HepG2 (cell line): ENCODE measurements around the gene ZCCHC7. TPM values are rescaled to one million over a fixed set of nuclear protein-coding genes. Genes with fewer than 3 reads are reported as not detected.

Experiments
- AKAP8 ChIP-seq: sonication (generic); formaldehyde crosslinking; IDR thresholded peaks from 2 replicates; pipeline ENCODE4 v1.5.1; 2020; ENCODE audit warnings: mild to moderate bottlenecking, missing genetic modification reagents
- ARHGAP35 ChIP-seq: sonication (generic); formaldehyde crosslinking; IDR thresholded peaks from 2 replicates; pipeline ENCODE4 v1.9.0; 2022; ENCODE audit warnings: mild to moderate bottlenecking, inconsistent platforms, moderate library complexity, missing genetic modification reagents, borderline replicate concordance
- ARID2 ChIP-seq: sonication (generic); formaldehyde crosslinking; IDR thresholded peaks from 2 replicates; pipeline ENCODE4 v1.8.1; 2022; ENCODE audit warnings: mild to moderate bottlenecking, missing genetic modification reagents, borderline replicate concordance
- ARNT ChIP-seq: fragments of 450-650 bp; IDR thresholded peaks from 2 replicates; pipeline ENCODE4 v1.6.1; 2017
- BRCA1 ChIP-seq: sonication (generic); formaldehyde crosslinking; IDR thresholded peaks from 2 replicates; pipeline ENCODE4 v1.4.0; 2020; ENCODE audit warnings: missing genetic modification reagents
- RBFOX2 ChIP-seq: fragments of 200-400 bp; formaldehyde crosslinking; IDR thresholded peaks from 2 replicates; pipeline ENCODE4 v1.6.1; 2017; ENCODE audit warnings: low read depth, mild to moderate bottlenecking, low read length
- SALL1 ChIP-seq: sonication (generic); formaldehyde crosslinking; IDR thresholded peaks from 2 replicates; pipeline ENCODE4 v1.8.0; 2022; ENCODE audit warnings: mild to moderate bottlenecking, missing genetic modification reagents
- TOE1 ChIP-seq: sonication (generic); formaldehyde crosslinking; IDR thresholded peaks from 2 replicates; pipeline ENCODE4 v1.4.0; 2020; ENCODE audit warnings: mild to moderate bottlenecking, missing genetic modification reagents
- ZNF672 ChIP-seq: sonication (generic); formaldehyde crosslinking; IDR thresholded peaks from 2 replicates; pipeline ENCODE4 v1.8.1; 2022; ENCODE audit warnings: missing genetic modification reagents
- polyA plus RNA-seq, 8 experiments: library from polyadenylated mRNA; depleted of rRNA in 3 of 8; stranded (reverse) in 7 of 8; unstranded in 1 of 8; fragments of >200 nt; fragmentation: Illumina TruSeq in 4 of 8; extraction: Trizol in 4 of 8; gene quantifications; 2 replicates each; pipeline versions ENCODE4 v1.2.1 to v1.2.3, GENCODE V29; 2011 to 2016; ENCODE audit warnings: low read depth in 4 of 8, missing spikeins in 1 of 8, mixed read lengths in 1 of 8; ENCODE audit not compliant: insufficient read depth in 1 of 8
- total RNA-seq, 5 experiments: library from RNA; depleted of rRNA; stranded (reverse); fragments of >200 nt; fragmentation: Illumina TruSeq; extraction: Trizol; gene quantifications; 2 replicates each; pipeline ENCODE4 v1.2.3, GENCODE V29; 2016; ENCODE audit warnings: low read depth in 1 of 5
- TF ChIP-seq, protein P1 (sequence below): sonication (generic); formaldehyde crosslinking; IDR thresholded peaks from 2 replicates; pipeline ENCODE4 v1.4.0; 2020; ENCODE audit warnings: mild to moderate bottlenecking, missing genetic modification reagents
- TF ChIP-seq, protein P2 (sequence below): sonication (generic); formaldehyde crosslinking; IDR thresholded peaks from 2 replicates; pipeline ENCODE4 v1.9.0; 2021; ENCODE audit warnings: missing genetic modification reagents, borderline replicate concordance
- TF ChIP-seq, protein P3 (sequence below), 2 experiments: sonication (generic) in 1 of 2; formaldehyde crosslinking in 1 of 2; IDR thresholded peaks; 2 replicates each; pipeline versions ENCODE4 v1.6.1 to v1.9.0; 2014 to 2022; ENCODE audit warnings: antibody characterized with exemption in 1 of 2, borderline replicate concordance in 1 of 2, inconsistent platforms in 1 of 2, low read depth in 1 of 2, missing genetic modification reagents in 1 of 2
- TF ChIP-seq, protein P4 (sequence below): IDR thresholded peaks from 2 replicates; pipeline ENCODE4 v1.6.1; 2016; ENCODE audit warnings: missing biosample characterization, missing genetic modification reagents, low read depth
- TF ChIP-seq, protein P5 (sequence below): sonication (generic); formaldehyde crosslinking; IDR thresholded peaks from 2 replicates; pipeline ENCODE4 v1.5.0; 2020; ENCODE audit warnings: missing genetic modification reagents

Gene ZCCHC7
- total and polyA plus RNA-seq, 2 of the 13 experiments (the other 11 are each of a cell fraction or from before 2014, with no cell fraction given), result 13.6 to 19.3 TPM

DNA sequence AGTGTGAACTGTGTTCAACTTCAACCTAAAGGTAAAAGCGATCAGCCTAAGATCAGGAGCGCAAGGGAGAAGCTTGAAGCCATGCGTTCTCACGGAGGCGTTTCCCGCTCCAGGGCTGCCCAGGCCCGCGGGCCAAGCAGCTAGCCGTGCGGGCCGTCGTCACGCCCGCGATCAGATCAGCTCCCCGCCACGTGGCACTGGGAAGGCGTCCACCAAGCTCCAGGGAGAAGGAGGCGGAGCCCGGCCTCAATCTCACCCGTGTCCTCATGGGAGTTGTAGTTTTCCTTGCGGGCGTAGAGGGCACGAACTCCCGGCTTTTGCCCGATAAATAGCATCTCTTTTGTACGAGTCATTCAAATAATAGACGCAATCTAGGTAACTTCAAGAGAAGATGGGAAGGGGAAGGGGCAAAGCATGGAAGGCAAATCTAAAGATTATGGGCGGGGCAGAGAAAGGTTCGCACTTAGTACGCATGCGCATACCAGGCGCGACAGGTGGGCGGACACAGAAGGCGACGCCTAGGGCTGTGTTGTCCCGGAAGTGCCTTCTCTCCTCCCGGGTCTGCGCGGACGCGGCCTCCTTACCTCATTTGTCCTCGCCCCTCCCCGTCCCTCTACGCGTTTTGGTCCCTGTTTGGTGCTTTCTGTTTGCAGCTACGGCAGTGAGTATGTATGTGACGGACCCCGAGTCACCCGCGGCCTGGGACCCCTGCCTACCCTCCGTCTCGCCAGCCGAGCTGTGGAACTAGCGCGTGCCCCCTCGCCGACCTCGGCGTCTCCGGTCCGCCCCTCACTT is 40.8 kb upstream of the ZCCHC7 start (continued):
- TF ChIP-seq, protein P1, sequence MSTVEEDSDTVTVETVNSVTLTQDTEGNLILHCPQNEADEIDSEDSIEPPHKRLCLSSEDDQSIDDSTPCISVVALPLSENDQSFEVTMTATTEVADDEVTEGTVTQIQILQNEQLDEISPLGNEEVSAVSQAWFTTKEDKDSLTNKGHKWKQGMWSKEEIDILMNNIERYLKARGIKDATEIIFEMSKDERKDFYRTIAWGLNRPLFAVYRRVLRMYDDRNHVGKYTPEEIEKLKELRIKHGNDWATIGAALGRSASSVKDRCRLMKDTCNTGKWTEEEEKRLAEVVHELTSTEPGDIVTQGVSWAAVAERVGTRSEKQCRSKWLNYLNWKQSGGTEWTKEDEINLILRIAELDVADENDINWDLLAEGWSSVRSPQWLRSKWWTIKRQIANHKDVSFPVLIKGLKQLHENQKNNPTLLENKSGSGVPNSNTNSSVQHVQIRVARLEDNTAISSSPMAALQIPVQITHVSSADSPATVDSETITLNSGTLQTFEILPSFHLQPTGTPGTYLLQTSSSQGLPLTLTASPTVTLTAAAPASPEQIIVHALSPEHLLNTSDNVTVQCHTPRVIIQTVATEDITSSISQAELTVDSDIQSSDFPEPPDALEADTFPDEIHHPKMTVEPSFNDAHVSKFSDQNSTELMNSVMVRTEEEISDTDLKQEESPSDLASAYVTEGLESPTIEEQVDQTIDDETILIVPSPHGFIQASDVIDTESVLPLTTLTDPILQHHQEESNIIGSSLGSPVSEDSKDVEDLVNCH (CRISPR knock-in tag), result peak; percentile 83; the same call in 1 of the 2 replicates
- TF ChIP-seq ZNF672 (CRISPR knock-in tag), result no peak
- TF ChIP-seq AKAP8 (CRISPR knock-in tag), result peak; percentile 82; the same call in 1 of the 2 replicates
- TF ChIP-seq, protein P2, sequence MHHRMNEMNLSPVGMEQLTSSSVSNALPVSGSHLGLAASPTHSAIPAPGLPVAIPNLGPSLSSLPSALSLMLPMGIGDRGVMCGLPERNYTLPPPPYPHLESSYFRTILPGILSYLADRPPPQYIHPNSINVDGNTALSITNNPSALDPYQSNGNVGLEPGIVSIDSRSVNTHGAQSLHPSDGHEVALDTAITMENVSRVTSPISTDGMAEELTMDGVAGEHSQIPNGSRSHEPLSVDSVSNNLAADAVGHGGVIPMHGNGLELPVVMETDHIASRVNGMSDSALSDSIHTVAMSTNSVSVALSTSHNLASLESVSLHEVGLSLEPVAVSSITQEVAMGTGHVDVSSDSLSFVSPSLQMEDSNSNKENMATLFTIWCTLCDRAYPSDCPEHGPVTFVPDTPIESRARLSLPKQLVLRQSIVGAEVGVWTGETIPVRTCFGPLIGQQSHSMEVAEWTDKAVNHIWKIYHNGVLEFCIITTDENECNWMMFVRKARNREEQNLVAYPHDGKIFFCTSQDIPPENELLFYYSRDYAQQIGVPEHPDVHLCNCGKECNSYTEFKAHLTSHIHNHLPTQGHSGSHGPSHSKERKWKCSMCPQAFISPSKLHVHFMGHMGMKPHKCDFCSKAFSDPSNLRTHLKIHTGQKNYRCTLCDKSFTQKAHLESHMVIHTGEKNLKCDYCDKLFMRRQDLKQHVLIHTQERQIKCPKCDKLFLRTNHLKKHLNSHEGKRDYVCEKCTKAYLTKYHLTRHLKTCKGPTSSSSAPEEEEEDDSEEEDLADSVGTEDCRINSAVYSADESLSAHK, result peak; percentile 83; the same call in 1 of the 2 replicates
- peak; percentile 99 for TF ChIP-seq SALL1
- TF ChIP-seq RBFOX2, result peak; percentile 84
- TF ChIP-seq BRCA1 (CRISPR knock-in tag), result peak; percentile 95; the same call in 1 of the 2 replicates
- peak; percentile 100 for TF ChIP-seq ARID2 (CRISPR knock-in tag)
- TF ChIP-seq, protein P3, sequence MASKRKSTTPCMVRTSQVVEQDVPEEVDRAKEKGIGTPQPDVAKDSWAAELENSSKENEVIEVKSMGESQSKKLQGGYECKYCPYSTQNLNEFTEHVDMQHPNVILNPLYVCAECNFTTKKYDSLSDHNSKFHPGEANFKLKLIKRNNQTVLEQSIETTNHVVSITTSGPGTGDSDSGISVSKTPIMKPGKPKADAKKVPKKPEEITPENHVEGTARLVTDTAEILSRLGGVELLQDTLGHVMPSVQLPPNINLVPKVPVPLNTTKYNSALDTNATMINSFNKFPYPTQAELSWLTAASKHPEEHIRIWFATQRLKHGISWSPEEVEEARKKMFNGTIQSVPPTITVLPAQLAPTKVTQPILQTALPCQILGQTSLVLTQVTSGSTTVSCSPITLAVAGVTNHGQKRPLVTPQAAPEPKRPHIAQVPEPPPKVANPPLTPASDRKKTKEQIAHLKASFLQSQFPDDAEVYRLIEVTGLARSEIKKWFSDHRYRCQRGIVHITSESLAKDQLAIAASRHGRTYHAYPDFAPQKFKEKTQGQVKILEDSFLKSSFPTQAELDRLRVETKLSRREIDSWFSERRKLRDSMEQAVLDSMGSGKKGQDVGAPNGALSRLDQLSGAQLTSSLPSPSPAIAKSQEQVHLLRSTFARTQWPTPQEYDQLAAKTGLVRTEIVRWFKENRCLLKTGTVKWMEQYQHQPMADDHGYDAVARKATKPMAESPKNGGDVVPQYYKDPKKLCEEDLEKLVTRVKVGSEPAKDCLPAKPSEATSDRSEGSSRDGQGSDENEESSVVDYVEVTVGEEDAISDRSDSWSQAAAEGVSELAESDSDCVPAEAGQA (IDR thresholded peaks at IDR 0.05; ENCODE audit: low read depth), result no peak; the same call in 1 of the 2 replicates
- TF ChIP-seq, protein P3 (CRISPR knock-in tag; IDR thresholded peaks at IDR 0.05; ENCODE audit: borderline replicate concordance), result 0 out of 2 replicates have a peak, but pooled peaks have one; percentile 74
- peak; percentile 97 for TF ChIP-seq ARHGAP35
- TF ChIP-seq, protein P4, sequence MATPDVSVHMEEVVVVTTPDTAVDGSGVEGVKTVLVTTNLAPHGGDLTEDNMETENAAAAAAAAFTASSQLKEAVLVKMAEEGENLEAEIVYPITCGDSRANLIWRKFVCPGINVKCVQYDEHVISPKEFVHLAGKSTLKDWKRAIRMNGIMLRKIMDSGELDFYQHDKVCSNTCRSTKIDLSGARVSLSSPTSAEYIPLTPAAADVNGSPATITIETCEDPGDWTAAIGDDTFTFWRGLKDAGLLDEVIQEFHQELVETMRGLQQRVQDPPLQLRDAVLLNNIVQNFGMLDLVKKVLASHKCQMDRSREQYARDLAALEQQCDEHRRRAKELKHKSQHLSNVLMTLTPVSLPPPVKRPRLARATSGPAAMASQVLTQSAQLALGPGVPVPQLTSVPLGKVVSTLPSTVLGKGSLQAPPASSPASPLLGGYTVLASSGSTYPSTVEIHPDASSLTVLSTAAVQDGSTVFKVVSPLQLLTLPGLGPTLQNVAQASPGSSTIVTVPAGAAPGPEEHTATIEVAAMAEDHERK (CRISPR knock-in tag), result no peak
- TF ChIP-seq TOE1 (CRISPR knock-in tag), result peak; percentile 97
- TF ChIP-seq, protein P5, sequence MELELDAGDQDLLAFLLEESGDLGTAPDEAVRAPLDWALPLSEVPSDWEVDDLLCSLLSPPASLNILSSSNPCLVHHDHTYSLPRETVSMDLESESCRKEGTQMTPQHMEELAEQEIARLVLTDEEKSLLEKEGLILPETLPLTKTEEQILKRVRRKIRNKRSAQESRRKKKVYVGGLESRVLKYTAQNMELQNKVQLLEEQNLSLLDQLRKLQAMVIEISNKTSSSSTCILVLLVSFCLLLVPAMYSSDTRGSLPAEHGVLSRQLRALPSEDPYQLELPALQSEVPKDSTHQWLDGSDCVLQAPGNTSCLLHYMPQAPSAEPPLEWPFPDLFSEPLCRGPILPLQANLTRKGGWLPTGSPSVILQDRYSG (CRISPR knock-in tag), result peak; percentile 98
- no peak for TF ChIP-seq ARNT
